Endothelial cell of umbilical vein (primary cell): ENCODE measurements around the gene DBP. TPM values are rescaled to one million over a fixed set of nuclear protein-coding genes. Genes with fewer than 3 reads are reported as not detected.

Source experiments
- BruUV-seq: library from RNA; stranded (reverse); fragments of 400-500 nt; replicated peaks from 2 replicates; lab custom pipeline; 2021; lab: Mats Ljungman, UMichigan
- CTCF ChIA-PET: fragments of 300-600, 350-600 bp; sonication (Branson Sonifier 250); formaldehyde crosslinking; loops from one replicate; lab custom pipeline; 2021; ENCODE audit warnings: antibody characterized with exemption, inconsistent platforms; lab: Charles Lee
- POLR2A ChIA-PET: fragments of 300-600, 350-600 bp; sonication (Branson Sonifier 250); formaldehyde crosslinking; loops from one replicate; lab custom pipeline; 2021; ENCODE audit warnings: antibody characterized with exemption, inconsistent platforms; lab: Charles Lee
- DNase-seq: peaks from one replicate; pipeline ENCODE4 v3.0.0-alpha.2; 2011; ENCODE audit warnings: low read depth, low spot score
- FAIRE-seq: peaks from 2 replicates; lab custom pipeline; 2011; peaks lifted over from hg19 to GRCh38; lab: Jason Lieb, UNC
- H2AFZ ChIP-seq: 2 replicates; pipeline ENCODE4 v1.6.0; 2012; ENCODE audit warnings: low read depth, low read length, control low read depth, inconsistent platforms
- H3K27ac ChIP-seq: 2 replicates; pipeline ENCODE4 v1.5.1; 2011; ENCODE audit warnings: low read depth, mild to moderate bottlenecking, control low read depth, low read length, moderate library complexity; ENCODE audit not compliant: insufficient read depth
- H3K27me3 ChIP-seq, 2 experiments: 2 replicates each; pipeline versions ENCODE4 v1.6.0 to v1.6.1; 2011; ENCODE audit warnings: low read length in 2 of 2, mixed read lengths in 1 of 2; ENCODE audit not compliant: control insufficient read depth in 2 of 2, insufficient read depth in 2 of 2
- H3K36me3 ChIP-seq, 2 experiments: 2 replicates in 1 of 2; 3 replicates in 1 of 2; pipeline ENCODE4 v1.5.1; 2011; ENCODE audit warnings: low read length in 2 of 2, mild to moderate bottlenecking in 1 of 2, moderate library complexity in 1 of 2; ENCODE audit not compliant: control insufficient read depth in 2 of 2, insufficient read depth in 2 of 2; ENCODE audit errors: extremely low read depth in 1 of 2
- H3K4me1 ChIP-seq: 3 replicates; pipeline ENCODE4 v1.5.1; 2011; ENCODE audit warnings: mild to moderate bottlenecking, low read length; ENCODE audit not compliant: control insufficient read depth, insufficient read depth; ENCODE audit errors: extremely low read depth
- H3K4me2 ChIP-seq: 2 replicates; pipeline ENCODE4 v1.6.1; 2011; ENCODE audit warnings: low read length, control low read depth, mixed read lengths; ENCODE audit not compliant: insufficient read depth
- H3K4me3 ChIP-seq, 3 experiments: fragments of 200-600 bp in 1 of 3; sonication (generic), shearing (Covaris generic) in 1 of 3; replicated peaks in 1 of 3; 2 replicates each; pipeline ENCODE4 v1.5.1; 2011 to 2016; ENCODE audit warnings: control low read depth in 3 of 3, low read length in 3 of 3, mild to moderate bottlenecking in 2 of 3, inconsistent platforms in 1 of 3, low read depth in 1 of 3, moderate library complexity in 1 of 3; ENCODE audit not compliant: insufficient read depth in 1 of 3
- H3K79me2 ChIP-seq: 2 replicates; pipeline ENCODE4 v1.6.0; 2012; ENCODE audit warnings: low read length, inconsistent platforms; ENCODE audit not compliant: control insufficient read depth, insufficient read depth
- H3K9ac ChIP-seq: replicated peaks from 2 replicates; pipeline ENCODE3; 2011; ENCODE audit warnings: low read length, control low read depth; ENCODE audit not compliant: insufficient read depth; ENCODE audit errors: extremely low read depth
- H3K9me1 ChIP-seq: replicated peaks from 3 replicates; pipeline ENCODE4 v1.6.0; 2011; ENCODE audit warnings: mild to moderate bottlenecking, low read length; ENCODE audit not compliant: control insufficient read depth, insufficient read depth; ENCODE audit errors: extremely low read depth
- H3K9me3 ChIP-seq: replicated peaks from 2 replicates; pipeline ENCODE4 v1.5.1; 2012; ENCODE audit warnings: low read length, inconsistent platforms; ENCODE audit not compliant: control insufficient read depth, insufficient read depth
- H4K20me1 ChIP-seq: replicated peaks from 2 replicates; pipeline ENCODE3; 2011; ENCODE audit warnings: mild to moderate bottlenecking, low read length; ENCODE audit not compliant: control insufficient read depth, insufficient read depth; ENCODE audit errors: extremely low read depth
- FOS ChIP-seq: IDR thresholded peaks from 2 replicates; pipeline ENCODE4 v1.6.1; 2011; ENCODE audit warnings: mild to moderate bottlenecking, low read length, moderate library complexity, borderline replicate concordance; ENCODE audit not compliant: insufficient read depth
- POLR2A ChIP-seq: IDR thresholded peaks from 2 replicates; pipeline ENCODE4 v1.6.1; 2012; ENCODE audit warnings: low read depth, mild to moderate bottlenecking, control low read depth, low read length
- dilution Hi-C: fragments of 300-500 bp; cut with MboI; formaldehyde crosslinking; loops from one replicate; pipeline ENCODE4 v1.15.0; 2019; ENCODE audit warnings: low sequenced_read_pairs; ENCODE audit not compliant: extremely low pct_ligation_motif_present
- intact Hi-C: fragments of 100-400 bp; cut with micrococcal nuclease; formaldehyde crosslinking; loops from one replicate; pipeline ENCODE4 v1.10.0; 2022
- polyA plus RNA-seq, 4 experiments: library from polyadenylated mRNA; depleted of rRNA in 3 of 4; stranded (reverse) in 3 of 4; unstranded in 1 of 4; fragments of >200 nt; gene quantifications; 2 replicates each; pipeline versions ENCODE4 v1.2.1 to v1.2.3, GENCODE V29; 2011 to 2012; ENCODE audit warnings: missing spikeins in 1 of 4
- total RNA-seq: library from RNA; stranded (reverse); gene quantifications from 2 replicates; pipeline ENCODE4 v1.2.3, GENCODE V29; 2021
- TF ChIP-seq, protein P1 (sequence below), 2 donors: IDR thresholded peaks; 1 replicate in 1 of 2; 2 replicates in 1 of 2; pipeline ENCODE4 v1.5.1; 2011; ENCODE audit warnings: low read length in 2 of 2, mild to moderate bottlenecking in 2 of 2, moderate library complexity in 2 of 2, control low read depth in 1 of 2, inconsistent platforms in 1 of 2, low read depth in 1 of 2; ENCODE audit not compliant: insufficient read depth in 1 of 2; ENCODE audit errors: extremely low read depth in 1 of 2

DBP gene
- total and polyA plus RNA-seq, 2 donors (not counting 3 experiments of a cell fraction or from before 2014, with no cell fraction given): 1.5 to 1.8 TPM

DNA sequence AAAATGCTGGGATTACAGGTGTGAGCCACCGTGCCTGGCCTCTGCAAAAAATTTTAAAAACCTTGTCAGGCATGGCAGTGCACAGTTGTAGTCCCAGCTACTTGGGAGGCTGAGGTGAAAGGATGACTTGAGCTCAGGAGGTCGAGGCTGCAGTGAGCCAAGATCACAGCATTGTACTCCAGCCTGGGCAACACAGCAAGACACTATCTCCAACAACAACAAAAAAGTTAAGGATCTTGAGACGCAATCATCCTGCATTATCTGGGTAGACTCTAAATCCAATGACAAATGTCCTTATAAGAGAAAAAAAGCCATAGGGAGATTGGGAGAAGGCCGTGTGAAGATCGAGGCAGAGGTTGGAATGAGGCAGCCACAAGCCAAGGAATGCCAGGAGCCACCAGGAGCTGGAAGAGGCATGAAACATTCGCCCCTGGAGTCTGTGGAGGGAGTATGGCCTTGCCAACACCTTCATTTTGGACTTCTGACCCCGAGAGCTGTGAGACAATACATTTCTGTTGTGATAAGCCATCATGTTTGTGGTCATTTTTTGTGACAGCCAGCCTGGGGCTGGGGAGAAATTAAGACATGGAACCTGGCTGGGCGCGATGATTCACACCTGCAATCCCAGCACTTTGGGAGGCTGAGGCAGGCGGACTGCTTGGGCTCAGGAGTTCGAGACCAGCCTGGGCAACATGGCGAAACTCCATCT lies 13.9 kb upstream of the DBP start:
- H3K9me1 ChIP-seq: no peaks in the 10 kb centered on the region
- no peaks in the 10 kb centered on the region for H3K27me3 ChIP-seq
- POLR2A ChIA-PET: no interaction called here
- H4K20me1 ChIP-seq: no peaks in the 10 kb centered on the region
- no peak overlapping the region for H3K27ac ChIP-seq
- CTCF ChIA-PET: interaction anchor here (0.8 kb wide), 1 partner anchor 192 kb away, joined by 3 read pairs; no protein-coding TSS in a partner anchor
- no peak overlapping the region for H3K9ac ChIP-seq
- no peaks in the 10 kb centered on the region for H3K79me2 ChIP-seq
- TF ChIP-seq FOS: no peak
- FAIRE-seq: no peak
- H3K9me3 ChIP-seq: no peaks in the 10 kb centered on the region
- dilution Hi-C loops: no loop called here
- H3K4me3 ChIP-seq: no peak overlapping the region
- intact Hi-C loops: no loop called here
- peaks cover 5% of the 10 kb centered on the region for H3K4me1 ChIP-seq
- H3K4me2 ChIP-seq: no peak overlapping the region
- no TSS peak for BruUV-seq
- H3K36me3 ChIP-seq: no peaks in the 10 kb centered on the region
- no peak for DNase-seq
- H2AFZ ChIP-seq: no peak overlapping the region

GRCh38 chr19:48648134-48648533 lies 11.0 kb upstream of the DBP start:
- CTCF ChIA-PET: interaction anchor here (1.6 kb wide), 1 partner anchor 194 kb away, joined by 3 read pairs; no protein-coding TSS in a partner anchor
- Histone ChIP-seq H3K27me3 (no peaks in the 10 kb centered on the region), H3K4me1 (peaks cover 9% of the 10 kb centered on the region), H2AFZ (no peak overlapping the region), H3K36me3 (no peaks in the 10 kb centered on the region), H4K20me1 (no peaks in the 10 kb centered on the region), H3K4me2 (no peak overlapping the region), H3K4me3 (no peak overlapping the region), H3K9ac (no peak overlapping the region), H3K9me1 (no peaks in the 10 kb centered on the region), H3K9me3 (no peaks in the 10 kb centered on the region), H3K27ac (no peak overlapping the region), H3K79me2 (no peaks in the 10 kb centered on the region)
- POLR2A ChIA-PET: no interaction called here
- no peak for FAIRE-seq
- dilution Hi-C loops (no loop called here), intact Hi-C loops (no loop called here)
- TF ChIP-seq, protein P1, sequence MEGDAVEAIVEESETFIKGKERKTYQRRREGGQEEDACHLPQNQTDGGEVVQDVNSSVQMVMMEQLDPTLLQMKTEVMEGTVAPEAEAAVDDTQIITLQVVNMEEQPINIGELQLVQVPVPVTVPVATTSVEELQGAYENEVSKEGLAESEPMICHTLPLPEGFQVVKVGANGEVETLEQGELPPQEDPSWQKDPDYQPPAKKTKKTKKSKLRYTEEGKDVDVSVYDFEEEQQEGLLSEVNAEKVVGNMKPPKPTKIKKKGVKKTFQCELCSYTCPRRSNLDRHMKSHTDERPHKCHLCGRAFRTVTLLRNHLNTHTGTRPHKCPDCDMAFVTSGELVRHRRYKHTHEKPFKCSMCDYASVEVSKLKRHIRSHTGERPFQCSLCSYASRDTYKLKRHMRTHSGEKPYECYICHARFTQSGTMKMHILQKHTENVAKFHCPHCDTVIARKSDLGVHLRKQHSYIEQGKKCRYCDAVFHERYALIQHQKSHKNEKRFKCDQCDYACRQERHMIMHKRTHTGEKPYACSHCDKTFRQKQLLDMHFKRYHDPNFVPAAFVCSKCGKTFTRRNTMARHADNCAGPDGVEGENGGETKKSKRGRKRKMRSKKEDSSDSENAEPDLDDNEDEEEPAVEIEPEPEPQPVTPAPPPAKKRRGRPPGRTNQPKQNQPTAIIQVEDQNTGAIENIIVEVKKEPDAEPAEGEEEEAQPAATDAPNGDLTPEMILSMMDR (IDR thresholded peaks at IDR 0.05; ENCODE audit: extremely low read depth in 1 of 2, insufficient read depth in 1 of 2, low read depth in 1 of 2, low read length in 2 of 2): no peak
- TF ChIP-seq POLR2A: no peak
- no peak for DNase-seq
- no TSS peak for BruUV-seq
